PC-3 (cell line): ENCODE measurements around the gene SNRPA1.

Experiments
- CTCF ChIP-seq: fragments of 300-600 bp; sonication (generic); conservative IDR thresholded peaks from 2 replicates; pipeline ENCODE4 v1.5.1; 2017; ENCODE audit warnings: antibody characterized with exemption, low read depth, mild to moderate bottlenecking, low read length
- EZH2 ChIP-seq: fragments of 300-600 bp; sonication (generic); IDR thresholded peaks from one replicate; pipeline ENCODE4 v1.6.1; 2017; ENCODE audit warnings: antibody characterized with exemption, mild to moderate bottlenecking, low read length; ENCODE audit not compliant: unreplicated experiment
- EZH2phosphoT487 ChIP-seq: fragments of 300-600 bp; sonication (generic); IDR thresholded peaks from 2 replicates; pipeline ENCODE4 v1.6.1; 2018; ENCODE audit warnings: mild to moderate bottlenecking, antibody characterized with exemption, low read length, borderline replicate concordance

DNA sequence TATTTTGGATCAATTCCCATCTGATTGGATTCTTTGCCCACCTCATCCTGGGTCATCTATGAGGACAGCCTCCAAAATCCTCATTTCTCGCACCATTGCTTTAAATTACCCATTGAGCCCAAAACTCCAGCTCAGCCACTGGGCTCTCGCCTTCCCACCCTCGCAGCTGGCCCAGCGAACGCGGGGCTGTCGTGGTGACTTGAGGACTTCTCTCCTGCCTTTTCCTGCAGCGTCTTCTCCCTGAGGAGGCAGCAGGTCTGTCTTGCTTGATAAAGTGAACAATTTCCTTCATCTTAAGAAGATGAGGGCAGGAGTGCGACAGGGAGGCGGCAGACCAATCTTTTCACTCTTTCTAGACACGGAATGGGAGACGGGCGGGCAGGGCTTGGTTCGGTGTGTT, 33.0 kb upstream of the SNRPA1 start:
- TF ChIP-seq CTCF (no peak), EZH2 (no peak), EZH2phosphoT487 (no peak)
